Liver (tissue), 9 donors: ENCODE results near the gene TMEM135. TPM values are rescaled to one million over a fixed set of nuclear protein-coding genes. Genes with fewer than 3 reads are reported as not detected.

Experiments used
- DNase-seq: peaks from one replicate; pipeline ENCODE4 v3.0.0-alpha.2; 2017; ENCODE audit warnings: low spot score
- H3K27ac ChIP-seq, 2 donors: one replicate each; pipeline ENCODE4 v1.7.0; 2013; ENCODE audit warnings: inconsistent platforms in 2 of 2, low read length in 2 of 2, control low read depth in 1 of 2, low read depth in 1 of 2, mild to moderate bottlenecking in 1 of 2
- H3K27me3 ChIP-seq, 4 donors: one replicate each; pipeline versions ENCODE4 v1.6.1 to v1.7.0; 2013; ENCODE audit warnings: low read length in 3 of 4, inconsistent platforms in 1 of 4, mild to moderate bottlenecking in 1 of 4, moderate library complexity in 1 of 4; ENCODE audit not compliant: control insufficient read depth in 4 of 4, insufficient read depth in 4 of 4
- H3K36me3 ChIP-seq, 4 donors: one replicate each; pipeline versions ENCODE4 v1.6.1 to v1.7.0; 2013; ENCODE audit warnings: low read length in 3 of 4, mild to moderate bottlenecking in 3 of 4, low read depth in 1 of 4, moderate library complexity in 1 of 4; ENCODE audit not compliant: control insufficient read depth in 4 of 4, insufficient read depth in 3 of 4
- H3K4me1 ChIP-seq, 4 donors: one replicate each; pipeline versions ENCODE4 v1.6.1 to v1.7.0; 2013; ENCODE audit warnings: low read length in 3 of 4, mild to moderate bottlenecking in 3 of 4, moderate library complexity in 1 of 4; ENCODE audit not compliant: control insufficient read depth in 4 of 4, insufficient read depth in 4 of 4
- H3K4me3 ChIP-seq, 3 donors: one replicate each; pipeline versions ENCODE4 v1.6.1 to v1.7.0; 2013; ENCODE audit warnings: low read length in 3 of 3, control low read depth in 1 of 3, low read depth in 1 of 3, mild to moderate bottlenecking in 1 of 3
- H3K9ac ChIP-seq, 2 donors: one replicate each; pipeline ENCODE4 v1.7.0; 2013; ENCODE audit warnings: low read length in 2 of 2, mild to moderate bottlenecking in 2 of 2, moderate library complexity in 2 of 2, control low read depth in 1 of 2, low read depth in 1 of 2
- H3K9me3 ChIP-seq, 4 donors: one replicate each; pipeline versions ENCODE4 v1.6.1 to v1.7.0; 2013; ENCODE audit warnings: low read length in 3 of 4; ENCODE audit not compliant: control insufficient read depth in 4 of 4
- EGR1 ChIP-seq, 2 donors: IDR thresholded peaks; 2 replicates each; pipeline ENCODE4 v1.6.1; 2016 to 2018; ENCODE audit warnings: antibody characterized with exemption in 2 of 2, low read depth in 2 of 2
- FOXA1 ChIP-seq: IDR thresholded peaks from 2 replicates; pipeline ENCODE4 v1.6.1; 2016; ENCODE audit warnings: antibody characterized with exemption
- FOXA2 ChIP-seq: IDR thresholded peaks from 2 replicates; pipeline ENCODE4 v1.6.1; 2016; ENCODE audit warnings: antibody characterized with exemption
- GABPA ChIP-seq, 2 donors: IDR thresholded peaks in 1 of 2; conservative IDR thresholded peaks in 1 of 2; 2 replicates each; pipeline ENCODE4 v1.6.1; 2016; ENCODE audit warnings: antibody characterized with exemption in 2 of 2, mild to moderate bottlenecking in 1 of 2, moderate library complexity in 1 of 2
- HNF4A ChIP-seq, 2 donors: conservative IDR thresholded peaks; 2 replicates each; pipeline ENCODE4 v1.6.1; 2016; ENCODE audit warnings: antibody characterized with exemption in 2 of 2, mild to moderate bottlenecking in 2 of 2
- HNF4G ChIP-seq: IDR thresholded peaks from 2 replicates; pipeline ENCODE4 v1.6.1; 2016; ENCODE audit warnings: antibody characterized with exemption
- JUND ChIP-seq, 2 donors: IDR thresholded peaks; 2 replicates each; pipeline ENCODE4 v1.6.1; 2016; ENCODE audit warnings: antibody characterized with exemption in 2 of 2
- NR2F2 ChIP-seq: IDR thresholded peaks from 2 replicates; pipeline ENCODE4 v1.6.1; 2016; ENCODE audit warnings: antibody characterized with exemption
- RAD21 ChIP-seq, 2 donors: IDR thresholded peaks; 2 replicates each; pipeline ENCODE4 v1.6.1; 2016; ENCODE audit warnings: antibody characterized with exemption in 2 of 2, mild to moderate bottlenecking in 2 of 2
- REST ChIP-seq: IDR thresholded peaks from 2 replicates; pipeline ENCODE4 v1.6.1; 2016; ENCODE audit warnings: antibody characterized with exemption, mild to moderate bottlenecking
- RXRA ChIP-seq, 2 donors: IDR thresholded peaks; 2 replicates each; pipeline ENCODE4 v1.6.1; 2017 to 2018; ENCODE audit warnings: antibody characterized with exemption in 2 of 2, mild to moderate bottlenecking in 1 of 2
- SP1 ChIP-seq: IDR thresholded peaks from 2 replicates; pipeline ENCODE4 v1.6.1; 2018; ENCODE audit warnings: antibody characterized with exemption, mild to moderate bottlenecking
- TAF1 ChIP-seq: conservative IDR thresholded peaks from 2 replicates; pipeline ENCODE4 v1.6.1; 2016; ENCODE audit warnings: antibody characterized with exemption, mild to moderate bottlenecking
- YY1 ChIP-seq: IDR thresholded peaks from 2 replicates; pipeline ENCODE4 v1.6.1; 2016; ENCODE audit warnings: antibody characterized with exemption, mild to moderate bottlenecking
- WGBS: extraction: QIAGEN DNeasy Blood & Tissue Kit; methylation state at CpG from one replicate; pipeline ENCODE4 v1.1.7; 2013; 5-methylcytosine and 5-hydroxymethylcytosine counted together
- polyA plus RNA-seq, 2 donors: library from polyadenylated mRNA; stranded (reverse) in 1 of 2; unstranded in 1 of 2; fragments of 200-250 nt in 1 of 2; fragments of >200 nt in 1 of 2; fragmentation: Nextera tagmentation in 1 of 2; extraction: Ambion mirVana in 1 of 2; gene quantifications; one replicate each; pipeline versions ENCODE4 v1.2.1 to v1.2.3, GENCODE V29; 2013 to 2015
- total RNA-seq, 2 donors: library from RNA; depleted of rRNA; stranded (reverse); fragments of >200 nt; gene quantifications; one replicate each; pipeline ENCODE4 v1.2.3, GENCODE V29; 2014
- TF ChIP-seq, protein P1 (sequence below): IDR thresholded peaks from 2 replicates; pipeline ENCODE4 v1.6.1; 2016; ENCODE audit warnings: antibody characterized with exemption
- TF ChIP-seq, protein P2 (sequence below): IDR thresholded peaks from 2 replicates; pipeline ENCODE4 v1.6.1; 2016; ENCODE audit warnings: antibody characterized with exemption
- TF ChIP-seq, protein P3 (sequence below): fragments of 150-350 bp; IDR thresholded peaks from 2 replicates; pipeline ENCODE4 v1.5.1; 2017; ENCODE audit warnings: improper control_type of control experiment, low read depth, low read length; ENCODE audit not compliant: missing input control
- TF ChIP-seq, protein P4 (sequence below): IDR thresholded peaks from 2 replicates; pipeline ENCODE4 v1.6.1; 2016; ENCODE audit warnings: antibody characterized with exemption
- donor health status: healthy.
- donor health status: healthy.
- donor health status: healthy.
- donor health status: healthy.
- donor health status: healthy.

TMEM135 gene
- total and polyA plus RNA-seq, 4 donors, result 10.0 to 38.9 (median 23.5) TPM

DNA sequence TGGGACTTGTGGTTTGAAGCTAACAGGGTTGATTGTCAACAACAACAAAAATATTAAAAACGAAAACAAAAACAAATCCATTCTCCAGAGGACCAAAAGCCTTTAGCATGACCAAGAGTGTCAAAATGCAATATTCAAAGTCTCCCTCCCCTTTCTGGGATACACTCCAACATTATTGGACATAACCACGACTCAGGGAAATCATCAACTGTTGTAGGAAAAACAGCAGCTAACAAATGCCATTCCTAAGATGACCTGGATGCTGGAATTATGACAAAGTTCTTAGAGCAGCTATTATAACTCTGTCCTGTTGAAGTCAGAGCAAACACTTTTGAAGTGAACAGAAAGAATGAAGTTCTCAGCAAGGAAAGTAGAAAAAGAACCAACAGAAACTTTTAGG is 143.0 kb downstream of the TMEM135 start:
- H3K4me3 ChIP-seq, result no peak overlapping the region
- no peaks in the 10 kb centered on the region for H3K36me3 ChIP-seq
- TF ChIP-seq EGR1 (IDR thresholded peaks at IDR 0.05; ENCODE audit: low read depth in 2 of 2) (no peak), NR2F2 (no peak), GABPA (IDR thresholded peaks at IDR 0.05 in 1 of 2, conservative IDR thresholded peaks at IDR 0.05 in 1 of 2) (no peak), FOXA2 (no peak), JUND (IDR thresholded peaks at IDR 0.05) (no peak), RAD21 (IDR thresholded peaks at IDR 0.05) (no peak), RXRA (IDR thresholded peaks at IDR 0.05) (no peak), HNF4A (conservative IDR thresholded peaks at IDR 0.05) (no peak), YY1 (no peak), FOXA1 (no peak)
- TF ChIP-seq, protein P1, sequence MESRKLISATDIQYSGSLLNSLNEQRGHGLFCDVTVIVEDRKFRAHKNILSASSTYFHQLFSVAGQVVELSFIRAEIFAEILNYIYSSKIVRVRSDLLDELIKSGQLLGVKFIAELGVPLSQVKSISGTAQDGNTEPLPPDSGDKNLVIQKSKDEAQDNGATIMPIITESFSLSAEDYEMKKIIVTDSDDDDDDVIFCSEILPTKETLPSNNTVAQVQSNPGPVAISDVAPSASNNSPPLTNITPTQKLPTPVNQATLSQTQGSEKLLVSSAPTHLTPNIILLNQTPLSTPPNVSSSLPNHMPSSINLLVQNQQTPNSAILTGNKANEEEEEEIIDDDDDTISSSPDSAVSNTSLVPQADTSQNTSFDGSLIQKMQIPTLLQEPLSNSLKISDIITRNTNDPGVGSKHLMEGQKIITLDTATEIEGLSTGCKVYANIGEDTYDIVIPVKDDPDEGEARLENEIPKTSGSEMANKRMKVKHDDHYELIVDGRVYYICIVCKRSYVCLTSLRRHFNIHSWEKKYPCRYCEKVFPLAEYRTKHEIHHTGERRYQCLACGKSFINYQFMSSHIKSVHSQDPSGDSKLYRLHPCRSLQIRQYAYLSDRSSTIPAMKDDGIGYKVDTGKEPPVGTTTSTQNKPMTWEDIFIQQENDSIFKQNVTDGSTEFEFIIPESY, result no peak
- TF ChIP-seq, protein P2, sequence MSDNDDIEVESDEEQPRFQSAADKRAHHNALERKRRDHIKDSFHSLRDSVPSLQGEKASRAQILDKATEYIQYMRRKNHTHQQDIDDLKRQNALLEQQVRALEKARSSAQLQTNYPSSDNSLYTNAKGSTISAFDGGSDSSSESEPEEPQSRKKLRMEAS, result no peak
- TF ChIP-seq, protein P3, sequence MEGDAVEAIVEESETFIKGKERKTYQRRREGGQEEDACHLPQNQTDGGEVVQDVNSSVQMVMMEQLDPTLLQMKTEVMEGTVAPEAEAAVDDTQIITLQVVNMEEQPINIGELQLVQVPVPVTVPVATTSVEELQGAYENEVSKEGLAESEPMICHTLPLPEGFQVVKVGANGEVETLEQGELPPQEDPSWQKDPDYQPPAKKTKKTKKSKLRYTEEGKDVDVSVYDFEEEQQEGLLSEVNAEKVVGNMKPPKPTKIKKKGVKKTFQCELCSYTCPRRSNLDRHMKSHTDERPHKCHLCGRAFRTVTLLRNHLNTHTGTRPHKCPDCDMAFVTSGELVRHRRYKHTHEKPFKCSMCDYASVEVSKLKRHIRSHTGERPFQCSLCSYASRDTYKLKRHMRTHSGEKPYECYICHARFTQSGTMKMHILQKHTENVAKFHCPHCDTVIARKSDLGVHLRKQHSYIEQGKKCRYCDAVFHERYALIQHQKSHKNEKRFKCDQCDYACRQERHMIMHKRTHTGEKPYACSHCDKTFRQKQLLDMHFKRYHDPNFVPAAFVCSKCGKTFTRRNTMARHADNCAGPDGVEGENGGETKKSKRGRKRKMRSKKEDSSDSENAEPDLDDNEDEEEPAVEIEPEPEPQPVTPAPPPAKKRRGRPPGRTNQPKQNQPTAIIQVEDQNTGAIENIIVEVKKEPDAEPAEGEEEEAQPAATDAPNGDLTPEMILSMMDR, result no peak
- TF ChIP-seq, protein P4, sequence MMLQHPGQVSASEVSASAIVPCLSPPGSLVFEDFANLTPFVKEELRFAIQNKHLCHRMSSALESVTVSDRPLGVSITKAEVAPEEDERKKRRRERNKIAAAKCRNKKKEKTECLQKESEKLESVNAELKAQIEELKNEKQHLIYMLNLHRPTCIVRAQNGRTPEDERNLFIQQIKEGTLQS, result no peak
- H3K4me1 ChIP-seq, result no peaks in the 10 kb centered on the region
- no peak for DNase-seq
- no peaks in the 10 kb centered on the region for H3K9me3 ChIP-seq
- no peak overlapping the region for H3K27ac ChIP-seq
- no peak overlapping the region for H3K9ac ChIP-seq
- 60% methylated on average over 2 of the region's 2 CpGs for WGBS
- no peaks in the 10 kb centered on the region for H3K27me3 ChIP-seq

DNA sequence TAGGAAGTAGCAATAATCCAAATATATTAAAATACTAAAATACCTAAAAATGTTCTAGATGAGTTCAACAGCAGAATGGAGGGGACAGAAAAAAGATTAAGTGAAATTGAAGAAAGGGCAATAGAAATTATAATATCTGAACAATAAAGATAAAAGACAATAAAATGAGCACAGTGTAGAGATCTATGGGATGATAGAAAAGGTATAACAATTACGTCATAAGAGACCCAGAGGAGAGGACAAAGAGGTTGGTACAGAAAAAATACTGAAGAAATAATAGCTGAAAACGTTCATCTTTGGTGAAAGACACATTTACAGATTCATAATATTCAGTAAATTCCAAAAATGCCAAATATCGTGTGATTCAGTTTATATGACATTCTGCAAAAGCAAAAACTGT is 143.4 kb downstream of the TMEM135 start:
- Histone ChIP-seq H3K9ac (no peak overlapping the region), H3K4me1 (no peaks in the 10 kb centered on the region), H3K27me3 (no peaks in the 10 kb centered on the region), H3K9me3 (no peaks in the 10 kb centered on the region), H3K4me3 (no peak overlapping the region), H3K27ac (no peak overlapping the region), H3K36me3 (no peaks in the 10 kb centered on the region)
- WGBS, result 81% methylated on average over 3 of the region's 3 CpGs
- DNase-seq, result no peak
- no peak for TF ChIP-seq HNF4A (conservative IDR thresholded peaks at IDR 0.05)
- TF ChIP-seq, protein P1, result no peak
- no peak for TF ChIP-seq RAD21 (IDR thresholded peaks at IDR 0.05)
- no peak for TF ChIP-seq JUND (IDR thresholded peaks at IDR 0.05)
- TF ChIP-seq, protein P2, result no peak
- no peak for TF ChIP-seq GABPA (IDR thresholded peaks at IDR 0.05 in 1 of 2, conservative IDR thresholded peaks at IDR 0.05 in 1 of 2)
- no peak for TF ChIP-seq FOXA2
- no peak for TF ChIP-seq EGR1 (IDR thresholded peaks at IDR 0.05; ENCODE audit: low read depth in 2 of 2)
- no peak for TF ChIP-seq REST
- TF ChIP-seq NR2F2, result no peak
- TF ChIP-seq, protein P4, result no peak
- no peak for TF ChIP-seq RXRA (IDR thresholded peaks at IDR 0.05)
- TF ChIP-seq TAF1, result no peak
- TF ChIP-seq SP1, result no peak
- no peak for TF ChIP-seq FOXA1
- no peak for TF ChIP-seq YY1
- TF ChIP-seq, protein P3, result no peak
- TF ChIP-seq HNF4G, result no peak
